Prostate gland (tissue), 2 donors: ENCODE results near the gene CPD. TPM values are rescaled to one million over a fixed set of nuclear protein-coding genes. Genes with fewer than 3 reads are reported as not detected.
"Not testable (repeated sequence)": the region's sequence is repeated elsewhere in the genome, so short reads cannot be mapped to it uniquely, and the experiment has no call there.

Experiments used
- DNase-seq: peaks from one replicate; pipeline ENCODE4 v3.0.0-alpha.2; 2019; ENCODE audit warnings: low spot score
- H3K27ac ChIP-seq, 2 donors: fragments of 200-600 bp; sonication (generic); 2 replicates each; pipeline ENCODE4 v1.5.1; 2017 to 2019
- H3K27me3 ChIP-seq: fragments of 200-600 bp; sonication (generic); replicated peaks from 2 replicates; pipeline ENCODE4 v1.5.1; 2019; ENCODE audit not compliant: insufficient read depth
- H3K36me3 ChIP-seq, 2 donors: fragments of 200-600 bp; sonication (generic); 1 replicate in 1 of 2; 2 replicates in 1 of 2; pipeline versions ENCODE4 v1.5.1 to v1.8.1; 2017 to 2019
- H3K4me1 ChIP-seq: fragments of 200-600 bp; sonication (generic); replicated peaks from 2 replicates; pipeline ENCODE4 v1.5.1; 2019
- H3K4me3 ChIP-seq, 2 donors: fragments of 200-600 bp; sonication (generic); 2 replicates each; pipeline ENCODE4 v1.5.1; 2017 to 2019
- H3K9me3 ChIP-seq: fragments of 200-600 bp; sonication (generic); 2 replicates; pipeline ENCODE4 v1.5.1; 2017
- CTCF ChIP-seq, 4 experiments: fragments of 200-600 bp in 2 of 4; fragments of 450-650 bp in 2 of 4; sonication (generic) in 2 of 4; IDR thresholded peaks; 1 replicate in 3 of 4; 2 replicates in 1 of 4; pipeline ENCODE4 v1.5.1; 2016 to 2019; ENCODE audit warnings: antibody characterized with exemption in 4 of 4, mild to moderate bottlenecking in 2 of 4, moderate library complexity in 2 of 4
- POLR2A ChIP-seq: fragments of 450-650 bp; IDR thresholded peaks from one replicate; pipeline ENCODE4 v1.6.1; 2016; ENCODE audit warnings: antibody characterized with exemption, mild to moderate bottlenecking
- POLR2AphosphoS5 ChIP-seq: sonication (generic); formaldehyde crosslinking; IDR thresholded peaks from one replicate; pipeline ENCODE4 v1.6.1; 2017; ENCODE audit warnings: antibody characterized with exemption
- WGBS: methylation state at CpG from one replicate; pipeline ENCODE4 v1.1.5; 2018; 5-methylcytosine and 5-hydroxymethylcytosine counted together
- intact Hi-C: fragments of 100-400 bp; cut with DNase I; formaldehyde crosslinking; loops from one replicate; pipeline ENCODE4 v1.14.2; 2022
- total RNA-seq, 2 donors: library from RNA; depleted of rRNA; stranded (reverse); fragments of >200 nt; gene quantifications; one replicate each; pipeline ENCODE4 v1.1.0, GENCODE V29; 2016

Gene CPD
- total RNA-seq, 2 donors from 2014 or later = 102 to 126 TPM

GRCh38 chr17:30405161-30405560 is 26.4 kb downstream of the CPD start:
- no peak overlapping the region for H3K27ac ChIP-seq
- no peaks in the 10 kb centered on the region for H3K27me3 ChIP-seq
- no peaks in the 10 kb centered on the region for H3K36me3 ChIP-seq
- intact Hi-C loops = no loop called here
- no peak for DNase-seq
- no peaks in the 10 kb centered on the region for H3K9me3 ChIP-seq
- TF ChIP-seq POLR2AphosphoS5 = no peak
- no peak for TF ChIP-seq CTCF (IDR thresholded peaks at IDR 0.05)
- TF ChIP-seq POLR2A = no peak
- H3K4me1 ChIP-seq = no peaks in the 10 kb centered on the region
- no peak overlapping the region for H3K4me3 ChIP-seq

GRCh38 chr17:30410627-30411026 is 31.9 kb downstream of the CPD start:
- H3K4me3 ChIP-seq, H3K27me3 ChIP-seq, H3K36me3 ChIP-seq, intact Hi-C loops, H3K9me3 ChIP-seq, H3K27ac ChIP-seq, H3K4me1 ChIP-seq, DNase-seq: not testable (repeated sequence)
- 94% methylated on average over 2 of the region's 2 CpGs for WGBS

- H3K4me3 ChIP-seq, H3K36me3 ChIP-seq, intact Hi-C loops, H3K27ac ChIP-seq, H3K9me3 ChIP-seq, H3K27me3 ChIP-seq, H3K4me1 ChIP-seq, DNase-seq: not testable (repeated sequence)
- 80% methylated on average over 3 of the region's 3 CpGs for WGBS
These were observed 33.3 kb downstream of the CPD start for GRCh38 chr17:30412008-30412496.

GRCh38 chr17:30413109-30413508 is 34.4 kb downstream of the CPD start:
- Histone ChIP-seq H3K27ac (no peak overlapping the region), H3K4me3 (no peak overlapping the region), H3K4me1 (no peaks in the 10 kb centered on the region), H3K36me3 (no peaks in the 10 kb centered on the region), H3K9me3 (no peaks in the 10 kb centered on the region), H3K27me3 (no peaks in the 10 kb centered on the region)
- intact Hi-C loops = no loop called here
- TF ChIP-seq POLR2A (no peak), POLR2AphosphoS5 (no peak), CTCF (IDR thresholded peaks at IDR 0.05) (no peak)
- no peak for DNase-seq
- 95% methylated on average over 4 of the region's 4 CpGs for WGBS

- intact Hi-C loops = no loop called here
- Histone ChIP-seq H3K9me3 (no peaks in the 10 kb centered on the region), H3K4me1 (no peaks in the 10 kb centered on the region), H3K36me3 (no peaks in the 10 kb centered on the region), H3K4me3 (no peak overlapping the region), H3K27ac (no peak overlapping the region), H3K27me3 (no peaks in the 10 kb centered on the region)
- no peak for DNase-seq
- 95% methylated on average over 4 of the region's 4 CpGs for WGBS
- TF ChIP-seq CTCF (IDR thresholded peaks at IDR 0.05) (no peak), POLR2AphosphoS5 (no peak), POLR2A (no peak)
These were observed 35.8 kb downstream of the CPD start for GRCh38 chr17:30414486-30414885.

GRCh38 chr17:30415491-30415890 is 36.8 kb downstream of the CPD start:
- Histone ChIP-seq H3K4me3 (no peak overlapping the region), H3K27ac (no peak overlapping the region), H3K4me1 (no peaks in the 10 kb centered on the region), H3K36me3 (no peaks in the 10 kb centered on the region), H3K9me3 (no peaks in the 10 kb centered on the region), H3K27me3 (no peaks in the 10 kb centered on the region)
- TF ChIP-seq CTCF (IDR thresholded peaks at IDR 0.05) = no peak
- TF ChIP-seq POLR2AphosphoS5 = no peak
- DNase-seq = no peak
- intact Hi-C loops = no loop called here

- WGBS = 97% methylated on average over 1 of the region's 1 CpG
- H3K9me3 ChIP-seq, H3K27ac ChIP-seq, intact Hi-C loops, H3K4me1 ChIP-seq, H3K36me3 ChIP-seq, DNase-seq, H3K27me3 ChIP-seq, H3K4me3 ChIP-seq: not testable (repeated sequence)
These were observed 39.3 kb downstream of the CPD start for GRCh38 chr17:30418070-30418469.
